GM13976 (cell line): ENCODE measurements around the gene GRIN3A.

ENCODE experiments used
- DNase-seq: peaks from one replicate; pipeline ENCODE4 v3.0.0; 2012; ENCODE audit warnings: low spot score
- in situ Hi-C: fragments of 300-500 bp; cut with MboI; formaldehyde crosslinking; loops from one replicate; pipeline ENCODE4 v1.12.0; 2022; ENCODE audit warnings: low sequenced_read_pairs, mixed read lengths, inconsistent platforms; ENCODE audit not compliant: unreplicated experiment
- TF ChIP-seq, protein P1 (sequence below): IDR thresholded peaks from 2 replicates; pipeline ENCODE4 v1.5.1; 2012; ENCODE audit warnings: borderline replicate concordance, mild to moderate bottlenecking; ENCODE audit not compliant: insufficient read depth; ENCODE audit errors: extremely low read depth, missing control alignments, control extremely low read depth

GRIN3A gene

DNA sequence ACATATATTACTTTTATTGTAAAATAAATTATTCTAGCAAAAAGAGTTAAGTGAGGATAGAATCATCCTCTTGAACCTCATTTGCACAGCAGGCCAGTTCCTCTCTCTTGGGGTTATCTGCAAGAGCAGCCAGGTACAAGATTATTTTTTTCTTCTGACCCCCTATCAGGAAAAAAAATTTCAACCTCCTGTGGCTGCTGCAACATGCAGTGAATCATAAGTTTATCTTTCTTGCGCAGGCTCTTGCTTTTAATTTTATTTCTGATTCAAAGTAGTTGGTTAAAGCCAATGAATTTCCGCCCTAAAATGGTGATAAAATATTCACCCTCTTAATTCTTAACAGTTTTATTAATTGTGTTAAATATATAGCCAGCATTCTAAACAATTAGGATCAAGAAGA, 74.0 kb downstream of the GRIN3A start:
- in situ Hi-C loops, result no loop called here
- TF ChIP-seq, protein P1, sequence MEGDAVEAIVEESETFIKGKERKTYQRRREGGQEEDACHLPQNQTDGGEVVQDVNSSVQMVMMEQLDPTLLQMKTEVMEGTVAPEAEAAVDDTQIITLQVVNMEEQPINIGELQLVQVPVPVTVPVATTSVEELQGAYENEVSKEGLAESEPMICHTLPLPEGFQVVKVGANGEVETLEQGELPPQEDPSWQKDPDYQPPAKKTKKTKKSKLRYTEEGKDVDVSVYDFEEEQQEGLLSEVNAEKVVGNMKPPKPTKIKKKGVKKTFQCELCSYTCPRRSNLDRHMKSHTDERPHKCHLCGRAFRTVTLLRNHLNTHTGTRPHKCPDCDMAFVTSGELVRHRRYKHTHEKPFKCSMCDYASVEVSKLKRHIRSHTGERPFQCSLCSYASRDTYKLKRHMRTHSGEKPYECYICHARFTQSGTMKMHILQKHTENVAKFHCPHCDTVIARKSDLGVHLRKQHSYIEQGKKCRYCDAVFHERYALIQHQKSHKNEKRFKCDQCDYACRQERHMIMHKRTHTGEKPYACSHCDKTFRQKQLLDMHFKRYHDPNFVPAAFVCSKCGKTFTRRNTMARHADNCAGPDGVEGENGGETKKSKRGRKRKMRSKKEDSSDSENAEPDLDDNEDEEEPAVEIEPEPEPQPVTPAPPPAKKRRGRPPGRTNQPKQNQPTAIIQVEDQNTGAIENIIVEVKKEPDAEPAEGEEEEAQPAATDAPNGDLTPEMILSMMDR, result no peak
- no peak for DNase-seq

DNA sequence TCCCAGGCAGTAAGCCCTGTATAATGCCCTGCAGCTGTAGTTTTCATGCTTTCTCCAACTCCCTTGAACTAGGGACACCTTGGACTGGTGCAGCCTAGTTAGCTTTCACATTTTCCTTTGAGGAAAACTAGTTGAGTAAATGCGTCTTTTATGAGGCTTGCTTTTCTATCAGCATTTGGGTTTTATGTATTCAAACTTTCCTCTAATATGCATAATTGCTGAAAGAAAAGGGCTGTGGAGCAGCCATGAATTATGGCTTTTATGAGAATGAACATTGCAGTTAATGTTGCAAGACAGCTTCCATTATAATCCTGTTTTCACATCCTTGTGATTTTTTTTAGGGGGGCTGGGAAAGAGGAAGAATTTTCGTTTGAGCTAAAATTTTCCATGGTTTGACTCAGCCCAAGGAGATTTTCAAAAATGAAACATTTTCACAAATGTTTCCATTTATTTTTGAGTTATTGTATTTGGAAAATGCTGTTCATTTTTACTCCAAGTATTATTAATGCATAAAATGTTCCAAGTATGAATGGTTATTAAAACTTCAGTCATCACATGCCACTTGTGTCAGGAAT, 85.8 kb downstream of the GRIN3A start:
- TF ChIP-seq, protein P1, result no peak
- DNase-seq, result no peak
- in situ Hi-C loops, result no loop called here

DNA sequence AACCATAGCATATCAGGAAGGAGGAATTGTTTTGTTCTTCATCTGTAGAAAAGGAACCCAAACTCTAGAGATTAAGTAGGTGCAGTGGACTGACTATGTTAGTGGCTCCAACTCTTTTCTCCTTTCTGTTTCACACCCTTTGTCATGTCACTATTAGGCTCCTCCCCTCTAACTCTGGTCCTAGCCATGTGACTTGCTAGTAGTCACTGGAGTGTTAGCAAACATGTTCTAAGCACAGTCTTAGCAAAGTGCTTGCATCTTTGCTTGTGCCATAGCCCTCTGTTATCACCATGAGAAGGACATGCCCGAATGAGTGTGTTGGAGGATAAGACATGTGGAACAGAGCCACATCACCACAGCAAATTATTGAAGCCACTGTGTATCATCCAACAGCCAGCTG, 88.3 kb downstream of the GRIN3A start:
- in situ Hi-C loops, result no loop called here
- TF ChIP-seq, protein P1, result no peak
- DNase-seq, result no peak

DNA sequence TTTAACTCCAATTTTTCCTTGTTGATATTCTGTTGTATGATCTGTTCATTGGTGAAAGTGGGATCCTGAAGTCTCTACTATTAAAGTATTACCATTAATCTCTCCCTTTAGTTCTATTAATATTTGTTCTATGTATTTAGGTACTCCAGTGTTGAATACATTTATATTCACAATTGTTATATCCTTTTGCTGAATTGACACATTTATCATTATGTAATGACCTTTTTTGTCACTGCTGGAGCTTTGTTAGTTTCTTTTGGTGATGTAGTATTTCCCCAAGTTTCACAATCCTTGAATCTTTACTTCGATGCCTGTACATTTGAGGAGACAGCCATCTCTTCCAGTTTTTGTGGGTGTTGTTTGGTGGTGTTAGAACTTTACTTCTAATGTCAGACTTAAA, 90.0 kb downstream of the GRIN3A start:
- no peak for DNase-seq
- in situ Hi-C loops, result no loop called here
- TF ChIP-seq, protein P1, result no peak

DNA sequence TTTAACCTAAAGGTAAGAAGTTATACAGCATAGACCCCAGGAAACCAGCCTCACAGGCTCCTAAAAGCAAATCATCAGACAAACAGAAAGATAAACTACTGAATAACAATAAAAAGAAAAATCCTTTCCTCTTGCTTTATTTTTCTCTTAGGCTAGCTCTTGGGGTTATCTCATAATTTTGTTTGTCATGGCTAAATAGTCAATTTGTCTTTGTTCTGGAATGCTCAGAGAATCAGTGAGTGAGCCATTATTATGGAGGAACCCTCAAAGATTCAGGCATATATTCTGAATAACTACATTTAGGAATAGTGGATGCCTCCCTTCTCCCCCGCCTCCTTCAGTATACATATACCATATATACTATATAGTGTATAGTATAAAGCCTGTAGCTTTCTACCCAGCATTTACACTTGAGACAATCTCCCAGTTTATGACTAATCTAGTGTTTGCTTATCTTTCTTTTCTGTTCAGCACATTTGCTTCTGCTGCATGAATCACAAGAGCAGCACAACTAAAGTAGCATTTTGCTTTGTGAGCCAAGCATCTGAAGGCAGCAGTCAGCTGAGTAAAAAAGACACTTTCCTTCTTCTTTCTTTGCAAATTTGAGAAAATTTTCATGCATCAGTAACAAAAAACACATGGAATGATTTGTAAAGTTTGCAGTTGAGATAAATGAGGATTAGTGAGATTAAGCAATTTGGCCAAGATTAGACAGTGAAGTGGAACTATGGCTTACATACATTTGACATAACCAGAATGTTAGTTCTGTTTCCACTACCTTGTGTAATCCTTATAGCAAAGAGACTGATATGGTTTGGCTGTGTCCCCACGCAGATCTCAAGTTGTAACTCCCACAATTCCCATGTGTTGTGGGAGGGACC, 98.4 kb downstream of the GRIN3A start:
- TF ChIP-seq, protein P1, result no peak
- DNase-seq, result no peak
- in situ Hi-C loops, result no loop called here

DNA sequence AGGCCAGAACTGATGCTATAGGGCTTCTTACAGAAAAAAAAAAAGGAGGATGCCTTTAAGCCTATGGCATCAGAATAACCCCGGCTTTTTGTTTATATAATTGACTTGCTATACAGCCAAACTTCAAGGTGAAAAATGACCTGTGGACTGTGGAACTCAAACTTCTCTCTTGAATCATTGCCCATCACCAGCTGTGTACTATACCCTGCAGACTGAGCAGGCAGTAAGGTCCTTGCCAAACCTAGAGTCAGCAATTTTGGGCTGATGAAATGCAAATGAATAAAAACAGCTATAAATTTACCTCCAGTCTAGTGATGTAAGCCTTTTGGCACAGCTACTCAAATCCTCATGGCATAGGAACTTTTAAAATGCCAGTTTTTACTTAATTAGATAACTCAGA, 99.1 kb downstream of the GRIN3A start:
- in situ Hi-C loops, result no loop called here
- DNase-seq, result no peak
- TF ChIP-seq, protein P1, result no peak
